GM19023 (cell line): Measurements from ENCODE around the gene CEP104.
A peak's percentile ranks its signal among the peaks of the same experiment; 100 is the strongest.
"Not testable (repeated sequence)": the region's sequence is repeated elsewhere in the genome, so short reads cannot be mapped to it uniquely, and the experiment has no call there.

Experiments used
- ATAC-seq: cut with Tn5 transposase; IDR thresholded peaks from one replicate; pipeline ENCODE4 v1.9.1; 2021; ENCODE audit warnings: mild to moderate bottlenecking, moderate library complexity; ENCODE audit not compliant: unreplicated experiment

CEP104 gene

DNA sequence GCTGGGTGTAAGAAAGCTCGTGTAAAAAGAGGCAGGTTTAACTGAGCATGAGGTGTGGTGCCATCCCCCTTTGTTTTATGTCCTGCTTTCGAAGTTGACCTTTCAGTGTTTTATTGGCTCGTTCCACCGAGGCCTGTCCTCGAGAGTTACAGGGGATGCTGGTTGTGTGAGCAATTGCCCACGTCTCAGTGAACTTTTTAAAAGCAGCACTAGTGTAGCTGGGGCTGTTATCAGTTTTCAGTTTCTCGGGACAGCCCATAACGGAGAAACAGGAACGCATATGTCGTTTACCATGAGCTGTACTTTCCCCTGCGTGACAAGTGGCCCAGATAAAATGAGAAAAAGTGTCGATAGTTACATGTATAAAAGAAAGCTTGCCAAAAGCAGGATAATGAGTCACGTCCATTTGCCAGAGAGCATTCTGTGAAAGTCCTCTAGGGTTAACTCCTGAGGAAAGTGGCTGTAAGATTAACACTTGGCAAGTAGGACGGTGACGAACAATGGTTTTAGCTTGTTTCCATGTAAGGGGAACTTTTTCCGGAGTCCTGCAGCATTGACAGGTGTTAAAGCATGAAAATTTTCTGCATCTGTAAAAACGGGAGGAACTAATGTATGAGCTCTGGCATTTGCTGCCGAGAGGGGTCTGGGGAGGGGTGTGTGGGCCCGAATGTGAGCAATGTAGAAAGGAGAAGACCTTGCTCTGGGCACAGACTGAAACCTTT lies 52.9 kb downstream of the CEP104 start:
- ATAC-seq, result no peak

DNA sequence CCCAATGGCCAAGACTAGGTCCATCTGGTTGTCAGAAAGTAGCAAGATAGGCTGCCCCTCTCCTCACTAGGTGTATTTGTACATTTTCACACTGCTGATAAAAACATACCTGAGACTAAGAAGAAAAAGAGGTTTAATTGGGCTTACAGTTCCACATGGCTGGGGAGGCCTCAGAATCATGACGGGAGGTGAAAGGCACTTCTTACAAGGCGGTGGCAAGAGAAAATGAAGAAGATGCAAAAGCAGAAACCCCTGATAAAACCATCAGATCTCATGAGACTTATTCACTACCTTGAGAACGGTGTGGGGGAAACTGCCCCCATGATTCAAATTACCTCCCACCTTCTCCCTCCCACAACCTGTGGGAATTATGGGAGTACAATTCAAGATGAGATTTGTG lies 56.2 kb downstream of the CEP104 start:
- ATAC-seq, result not testable (repeated sequence)

DNA sequence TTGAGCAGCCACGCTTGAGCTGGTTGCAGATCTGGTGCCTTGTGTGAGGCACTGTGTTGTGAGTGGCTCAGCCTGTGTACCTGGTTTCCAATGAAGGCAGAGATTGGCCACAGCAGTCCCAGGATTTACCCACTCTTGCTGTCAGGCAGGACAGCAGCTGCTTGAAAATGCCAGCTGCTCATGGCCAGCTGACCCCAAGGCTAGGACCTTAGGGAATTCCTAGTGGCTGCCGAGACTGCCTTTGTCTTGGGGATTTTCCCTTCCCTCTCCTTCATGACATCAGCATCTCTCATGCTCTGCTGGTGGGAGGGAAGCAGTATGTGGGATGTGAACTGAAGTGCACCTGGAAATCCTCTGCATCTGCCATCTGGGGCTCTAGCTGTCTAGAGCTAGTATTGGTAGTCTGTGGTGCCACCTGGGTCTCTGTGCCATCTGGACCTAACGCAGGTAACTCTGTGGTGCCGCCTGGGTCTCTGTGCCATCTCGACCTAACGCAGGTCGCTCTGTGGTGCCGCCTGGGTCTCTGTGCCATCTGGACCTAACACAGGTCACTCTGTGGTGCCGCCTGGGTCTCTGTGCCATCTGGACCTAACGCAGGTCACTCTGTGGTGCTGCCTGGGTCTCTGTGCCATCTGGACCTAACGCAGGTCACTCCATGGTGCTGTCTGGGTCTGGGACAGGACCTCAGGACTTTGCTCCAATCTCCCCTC lies 56.9 kb downstream of the CEP104 start:
- ATAC-seq, result no peak

DNA sequence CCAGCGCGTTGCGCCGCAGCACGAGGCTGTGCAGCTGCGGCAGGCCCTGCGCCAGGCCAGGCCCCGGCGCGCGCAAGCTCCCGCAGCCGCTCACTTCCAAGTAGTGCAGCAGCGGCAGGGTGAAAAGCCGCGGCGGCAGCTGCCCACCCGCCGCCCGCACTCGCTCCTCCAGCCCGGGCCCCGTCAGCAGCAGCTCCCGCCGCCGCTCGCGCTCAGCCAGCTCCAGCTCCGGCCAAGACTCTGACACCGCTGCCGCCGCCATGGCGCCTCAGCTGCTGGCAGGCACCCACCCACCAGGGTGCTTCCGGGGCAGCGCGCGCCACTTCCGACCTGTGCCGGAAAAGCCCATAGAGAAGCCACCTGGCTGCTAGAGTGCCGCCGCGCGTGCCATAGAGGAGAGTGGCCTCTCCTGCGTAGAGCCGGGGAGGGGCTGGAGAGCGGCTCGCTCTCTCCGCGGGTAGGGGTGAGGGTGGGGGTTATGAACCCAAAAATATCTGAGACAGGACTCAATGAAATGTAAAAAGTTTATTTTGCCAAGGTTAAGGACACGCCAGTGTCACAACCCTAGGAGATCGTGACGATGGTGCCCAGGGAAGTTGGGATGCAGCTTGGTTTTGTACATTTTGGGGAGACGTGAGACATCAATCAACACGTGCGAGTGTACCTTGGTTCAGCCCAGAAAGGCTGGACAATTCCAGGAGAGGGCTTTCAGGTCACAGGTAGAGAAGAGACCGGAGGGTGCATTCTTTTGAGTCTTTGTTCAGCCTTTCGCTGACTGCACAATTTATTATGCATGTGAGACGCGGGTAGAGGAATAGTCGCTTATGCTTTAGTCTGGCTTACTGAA lies 60.6 kb downstream of the CEP104 start, which contains the start of gene LRRC47:
TSS of gene LRRC47 (minus strand) at position 284 of the 847 bp plus-strand sequence. CDS start at position 262, 22 bp downstream.
- peak; percentile 98 for ATAC-seq

DNA sequence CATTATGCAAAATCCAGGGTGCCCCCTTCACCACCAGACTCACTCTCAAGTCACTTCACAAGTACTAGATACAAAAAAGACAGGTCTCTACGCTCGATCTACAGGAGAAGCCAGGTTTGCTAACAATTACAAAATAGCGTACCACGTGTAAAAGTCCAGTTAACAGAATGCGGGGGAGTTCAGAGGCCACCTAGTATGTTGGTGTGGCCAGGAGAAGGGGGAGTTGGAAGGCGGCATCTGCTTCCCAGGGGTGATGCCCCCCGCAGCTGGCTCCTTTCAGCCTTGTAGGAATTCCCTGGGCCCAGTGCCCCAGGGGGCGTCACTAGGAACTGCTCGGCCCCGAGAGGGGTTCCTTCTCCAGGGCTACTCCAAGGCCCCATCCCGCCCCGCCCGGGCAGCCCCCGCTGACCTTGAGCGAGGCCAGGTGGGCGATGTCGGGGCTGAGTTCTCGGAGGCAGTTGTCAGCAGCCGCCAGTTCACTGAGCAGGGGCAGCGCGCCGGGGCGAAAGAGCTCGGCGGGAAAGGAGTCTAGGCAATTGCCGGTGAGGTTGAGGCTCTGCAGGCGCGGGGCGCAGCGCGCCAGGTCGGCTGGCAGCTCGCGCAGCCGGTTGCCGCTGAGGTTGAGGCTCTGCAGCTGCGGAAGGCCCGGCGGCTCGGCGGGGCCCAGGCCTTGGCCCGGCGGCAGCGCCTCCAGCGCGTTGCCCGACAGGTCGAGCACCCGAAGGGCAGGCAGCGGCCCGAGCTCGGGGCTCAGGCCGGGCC lies 61.4 kb downstream of the CEP104 start:
- peak; percentile 21 for ATAC-seq

DNA sequence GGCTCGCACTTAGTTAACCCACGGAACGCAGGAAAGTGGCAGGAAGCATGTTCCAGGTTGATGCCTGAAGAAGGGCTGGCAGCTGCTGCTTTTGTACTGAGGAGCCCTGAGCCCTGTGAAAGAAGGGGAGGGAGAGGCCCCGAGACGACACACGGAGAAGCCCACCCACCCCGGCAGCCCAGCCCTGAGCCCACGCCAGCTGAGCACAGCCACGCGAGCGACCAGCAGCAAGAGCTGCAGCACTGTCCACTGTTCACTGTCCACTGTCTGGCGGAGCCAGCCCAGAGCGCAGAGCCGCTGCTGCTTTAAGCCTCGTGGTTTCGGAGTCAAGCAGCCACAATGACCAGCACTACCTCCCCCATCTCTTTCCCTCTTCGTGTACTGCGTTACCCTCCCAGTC lies 66.1 kb downstream of the CEP104 start:
- ATAC-seq, result no peak

DNA sequence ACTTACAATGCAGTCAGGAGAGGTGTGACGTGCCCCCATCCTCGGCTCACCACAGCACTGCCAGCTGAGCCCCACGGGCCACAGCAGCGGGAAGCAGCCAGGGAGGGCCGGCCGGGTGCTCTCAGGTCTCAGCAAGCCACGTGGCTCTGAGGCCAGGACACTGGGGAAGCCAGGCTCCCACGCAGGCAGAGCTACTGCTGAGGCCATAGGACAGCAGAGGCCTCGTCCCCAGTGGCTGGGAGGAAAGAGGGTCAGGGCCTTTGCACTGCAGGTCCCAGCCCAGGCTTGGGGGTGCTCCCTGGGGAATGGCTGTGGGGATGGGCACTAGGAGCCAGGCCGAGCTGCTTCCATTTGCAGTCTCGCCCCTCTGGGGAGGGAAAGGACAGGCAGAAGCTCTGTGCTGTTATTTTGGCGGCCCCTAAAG lies 66.5 kb downstream of the CEP104 start:
- ATAC-seq, result no peak

DNA sequence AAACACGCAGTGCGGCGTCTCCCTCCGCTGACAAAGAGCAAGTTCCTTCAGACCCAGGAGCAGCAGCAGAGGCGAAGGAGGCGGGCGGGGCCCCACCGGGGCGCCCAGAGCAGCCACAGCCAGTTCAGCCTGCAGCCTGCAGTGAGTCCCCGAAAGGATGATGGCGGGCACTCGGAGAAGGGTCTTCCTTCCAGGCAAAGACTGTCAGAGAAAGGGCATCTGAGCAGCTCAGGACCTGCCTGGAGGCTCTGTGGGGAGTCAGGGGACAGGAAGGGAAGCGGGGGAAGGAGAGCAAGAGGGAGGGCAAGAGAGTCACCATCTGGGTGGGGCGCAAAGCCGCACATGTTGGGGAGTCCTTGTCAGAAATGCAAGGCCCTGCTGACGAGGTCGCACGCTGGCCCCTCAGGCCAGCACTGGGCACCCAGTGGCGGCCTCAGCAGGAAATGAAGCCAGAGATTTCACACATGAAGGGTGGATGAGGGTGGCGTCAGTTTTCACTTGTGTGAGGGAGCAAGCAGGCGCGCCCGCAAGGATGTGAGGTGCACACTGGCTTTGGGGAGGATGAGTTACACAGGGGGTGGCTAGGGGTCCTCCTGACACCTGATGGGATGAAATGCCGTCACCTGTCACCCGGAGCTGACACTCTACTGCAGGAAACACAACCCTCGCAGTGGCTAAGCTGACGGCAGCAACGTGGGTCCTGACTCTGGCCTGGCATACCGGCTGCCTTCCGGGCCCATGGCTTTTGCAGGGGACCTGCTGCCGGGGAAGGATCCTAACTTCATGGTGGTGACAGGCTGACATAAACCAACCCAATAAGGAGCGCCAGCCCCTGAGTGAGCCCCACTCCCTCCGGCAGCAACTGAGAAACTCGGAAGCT lies 67.3 kb downstream of the CEP104 start:
- ATAC-seq, result no peak

DNA sequence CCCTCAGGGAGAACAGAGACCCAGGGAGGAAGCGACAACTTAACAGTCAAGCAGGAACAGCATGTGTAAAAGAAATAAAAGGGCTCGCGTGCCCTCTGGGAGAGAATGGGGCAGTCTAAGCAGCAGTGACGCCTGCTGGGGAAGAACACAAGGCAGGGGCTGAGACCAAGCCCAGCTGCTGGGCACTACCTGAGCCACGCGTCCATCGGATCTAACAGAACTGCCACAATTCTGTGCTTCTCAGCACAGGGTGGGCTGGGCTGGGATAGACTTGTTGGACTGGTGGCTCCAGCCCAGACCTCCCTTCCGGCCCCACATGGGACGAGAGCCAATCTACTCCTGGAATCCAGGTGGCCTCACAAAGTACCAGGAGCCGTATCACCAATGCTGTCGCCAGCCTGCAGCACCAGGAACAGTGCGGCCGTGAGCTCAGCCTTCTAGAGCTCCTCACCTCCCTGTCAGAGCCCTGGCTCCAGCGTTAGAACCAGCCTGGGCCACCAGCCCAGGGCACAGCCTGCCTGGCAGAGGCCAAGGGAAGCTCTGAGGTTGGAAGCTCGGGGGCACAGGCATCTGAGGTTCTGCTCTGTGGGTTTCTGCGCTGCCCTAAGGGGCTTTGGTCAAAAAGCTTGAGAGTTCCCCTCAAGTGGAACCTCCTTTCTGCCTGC lies 68.1 kb downstream of the CEP104 start:
- ATAC-seq, result no peak

DNA sequence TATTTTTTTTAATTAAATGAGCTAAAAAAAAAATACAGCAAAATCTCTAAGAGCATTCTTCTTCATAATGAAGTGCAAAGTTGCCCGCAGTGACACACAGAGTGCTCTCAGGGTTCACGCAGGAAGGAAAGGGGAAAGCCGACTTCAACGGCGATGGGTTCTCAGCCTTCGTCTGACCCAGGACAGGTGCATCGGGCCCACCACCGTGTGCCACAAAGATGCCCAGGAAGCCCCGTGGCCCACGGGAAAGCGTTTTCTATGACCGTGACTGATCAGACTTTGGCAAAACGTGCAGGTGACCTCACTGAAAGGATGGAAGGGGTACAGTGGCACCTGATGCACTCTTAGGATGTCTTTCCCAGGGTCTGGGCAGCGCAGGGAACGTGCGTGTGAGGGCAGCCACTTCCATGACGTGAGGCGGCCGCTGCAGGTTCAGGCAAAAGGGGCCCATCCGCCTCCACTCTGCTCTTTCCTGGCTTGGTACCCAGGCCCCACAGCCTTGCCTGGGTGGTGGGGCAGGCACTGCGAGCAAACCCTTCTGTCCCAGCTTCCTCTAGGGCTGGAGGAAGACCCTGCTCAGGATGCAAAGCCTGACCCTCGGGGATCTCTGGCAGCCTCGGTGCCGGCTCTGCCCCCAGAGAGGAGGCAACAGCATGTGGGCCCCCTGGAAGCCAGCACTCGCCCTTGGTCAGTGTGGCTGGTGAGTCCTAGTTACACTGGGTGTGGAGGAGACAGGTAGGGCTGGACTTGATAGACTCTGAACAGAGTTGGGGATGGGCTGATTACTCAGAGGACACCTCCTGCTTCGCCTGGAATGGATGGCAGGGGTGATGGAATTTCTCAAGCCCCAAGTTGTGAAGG lies 69.0 kb downstream of the CEP104 start:
- no peak for ATAC-seq

DNA sequence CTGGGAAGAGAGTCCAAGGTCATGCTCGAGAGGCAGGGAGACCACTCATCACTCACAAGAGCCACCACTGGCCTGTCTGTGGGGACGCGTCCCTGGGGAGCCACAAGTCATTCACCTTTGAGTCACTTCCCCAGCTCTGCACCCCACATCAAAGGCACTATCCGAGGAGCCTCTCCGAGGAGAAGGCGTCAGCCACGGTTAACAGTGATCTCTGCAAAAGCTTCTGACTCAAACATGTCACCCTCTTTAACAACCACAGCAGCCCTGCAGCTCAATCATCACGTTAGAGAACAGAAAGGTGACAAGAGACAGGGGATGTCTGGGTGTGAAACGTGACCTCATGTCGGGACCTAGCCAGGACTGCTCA lies 69.7 kb downstream of the CEP104 start:
- no peak for ATAC-seq

DNA sequence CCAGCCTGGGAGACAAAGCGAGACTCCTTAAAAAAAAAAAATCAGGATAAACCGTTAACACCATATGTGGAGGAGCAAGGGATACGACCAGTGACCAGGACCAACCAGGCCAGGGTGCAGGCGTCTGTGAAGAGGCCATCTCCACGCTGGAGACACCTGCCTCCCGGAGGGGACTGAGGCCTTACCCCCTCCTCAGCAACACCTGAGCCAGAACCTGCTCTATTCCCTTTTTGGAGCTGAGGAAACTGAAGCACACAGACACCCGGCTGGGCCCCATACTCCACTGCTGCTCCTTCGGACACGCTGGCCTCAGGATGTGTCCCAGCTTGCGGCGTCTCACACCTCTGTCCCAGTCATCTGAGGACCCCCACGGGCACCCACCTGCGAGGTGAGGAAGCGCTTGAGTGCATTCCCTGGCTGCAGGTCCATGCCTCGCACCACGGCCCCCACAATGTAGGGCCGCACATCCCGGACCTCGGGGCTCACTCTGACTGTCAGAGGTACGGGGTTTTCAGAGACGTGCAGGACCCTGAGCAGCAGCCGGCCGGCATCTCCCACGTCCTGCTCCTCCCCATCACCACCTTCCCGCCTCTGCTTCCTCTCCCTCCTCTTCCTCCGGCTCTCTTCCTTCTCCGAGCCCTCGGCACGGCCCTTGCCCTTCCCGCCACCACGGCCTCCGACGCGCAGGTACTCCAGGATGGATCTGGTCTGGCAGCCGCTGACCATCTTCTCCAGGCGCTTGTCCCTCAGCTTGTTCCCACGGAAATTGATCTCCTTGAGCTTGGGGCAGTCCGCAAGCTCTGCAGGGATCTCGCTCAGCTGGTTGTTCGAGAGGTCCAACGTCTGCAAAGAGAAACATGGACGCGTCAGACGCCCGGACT lies 70.3 kb downstream of the CEP104 start:
- ATAC-seq, result no peak

DNA sequence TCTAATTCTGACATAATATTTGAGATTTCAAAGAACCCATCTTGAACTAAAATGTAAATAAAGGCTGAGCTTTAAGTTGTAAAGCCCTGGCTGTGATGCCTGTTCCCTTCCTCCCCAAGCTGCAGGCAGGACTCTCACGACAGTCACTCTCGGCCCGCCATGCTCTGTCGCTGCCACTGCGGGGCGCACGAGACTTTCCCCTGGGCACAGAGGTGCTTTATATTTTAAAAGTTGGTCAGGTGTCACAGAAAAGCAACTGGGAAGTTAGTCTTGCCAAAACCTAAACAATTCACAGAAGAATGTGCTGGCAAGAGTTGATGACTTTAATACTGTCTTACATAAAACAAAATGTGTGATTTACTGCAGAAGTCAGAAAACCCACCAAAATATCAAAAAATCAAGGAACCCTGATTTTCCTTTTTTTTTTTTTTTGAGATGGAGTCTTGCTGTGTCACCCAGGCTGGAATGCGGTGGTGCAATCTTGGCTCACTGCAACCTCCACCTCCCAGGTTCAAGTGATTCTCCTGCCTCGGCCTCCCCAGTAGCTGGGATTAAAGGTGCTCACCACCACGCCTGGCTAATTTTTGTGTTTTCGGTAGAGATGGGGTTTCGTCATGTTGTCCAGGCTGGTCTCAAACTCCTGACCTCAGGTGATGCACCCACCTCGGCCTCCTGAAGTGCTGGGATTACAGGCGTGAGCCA lies 71.4 kb downstream of the CEP104 start:
- no peak for ATAC-seq

DNA sequence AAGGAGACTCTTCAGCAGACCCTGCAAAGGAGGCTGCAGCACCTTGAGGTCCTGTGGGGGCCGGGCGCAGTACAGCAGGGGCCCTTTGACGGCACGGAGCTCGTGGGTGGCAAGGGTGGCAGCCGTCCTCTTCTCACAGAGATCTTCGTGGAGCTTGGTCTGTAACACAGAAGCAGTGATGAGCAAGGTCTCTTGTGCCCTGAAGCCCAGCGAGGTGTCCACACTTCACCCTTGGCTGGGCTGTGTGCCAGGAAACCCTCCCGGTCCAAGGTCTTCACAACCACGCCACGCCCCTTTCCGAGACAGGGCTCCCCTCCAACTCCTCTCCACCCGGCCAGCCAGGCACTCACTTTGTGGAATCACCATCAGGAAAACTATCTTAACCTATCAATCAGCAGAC lies 72.0 kb downstream of the CEP104 start:
- ATAC-seq, result no peak

DNA sequence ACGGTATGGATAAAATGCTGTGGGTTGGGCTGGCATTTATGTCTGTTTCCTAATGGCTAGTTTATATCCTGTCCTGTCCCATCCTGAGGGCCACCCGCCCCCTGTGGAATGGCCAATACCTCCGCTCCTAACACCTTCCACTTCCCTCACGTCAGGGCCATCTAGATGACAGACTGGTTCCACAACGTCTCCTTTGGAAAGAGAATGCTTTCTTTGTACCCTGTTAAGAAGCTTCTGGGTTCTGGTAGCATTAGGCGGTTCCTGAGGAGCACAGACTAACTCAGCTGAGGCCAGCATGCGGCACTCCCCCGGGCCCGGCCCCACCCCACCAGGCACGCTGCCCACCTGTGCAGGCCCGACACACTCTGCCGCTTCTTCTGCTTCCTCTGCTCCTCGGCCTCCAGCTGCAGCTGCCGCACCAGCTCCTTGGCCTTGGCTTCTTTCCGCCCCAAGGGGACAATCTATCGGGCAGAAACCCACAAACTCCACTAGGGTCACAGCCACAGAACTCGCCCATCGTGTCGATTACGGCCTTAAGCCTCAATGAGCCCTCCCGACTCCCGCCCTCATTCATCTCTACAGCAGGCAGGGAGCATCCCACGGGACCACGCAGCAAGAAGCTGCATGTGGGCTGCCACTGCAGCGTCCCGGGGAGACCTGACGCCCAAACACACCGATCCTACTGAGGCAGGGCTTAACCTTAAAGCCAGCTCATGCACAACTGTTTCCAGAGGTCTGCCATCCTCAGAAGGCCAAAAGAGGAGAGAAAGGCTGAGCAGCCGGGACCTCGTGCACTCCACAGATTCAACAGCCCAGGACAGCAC lies 73.1 kb downstream of the CEP104 start:
- no peak for ATAC-seq

DNA sequence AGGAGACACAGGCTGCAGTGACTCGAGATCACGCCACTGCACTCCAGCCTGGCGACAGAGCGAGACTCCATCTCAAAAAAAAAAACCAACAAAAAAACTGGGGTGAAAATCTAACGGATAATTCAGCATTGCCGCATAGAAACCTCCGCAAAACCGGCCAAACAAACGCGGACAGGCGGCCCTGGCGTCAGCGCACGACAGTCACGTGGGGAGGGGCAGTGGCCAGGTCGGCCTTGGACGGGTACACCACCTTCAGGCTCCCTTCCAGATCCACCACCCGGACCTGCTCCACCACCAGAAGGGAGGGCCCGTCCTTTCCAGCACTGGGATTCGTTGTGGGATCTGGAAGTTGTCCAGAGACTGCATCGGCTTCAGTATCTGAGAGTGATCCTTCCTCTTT lies 76.1 kb downstream of the CEP104 start:
- no peak for ATAC-seq
